ENCODE results near the gene TMEM248. TPM values are rescaled to one million over a fixed set of nuclear protein-coding genes. Genes with fewer than 3 reads are reported as not detected.

The TMEM248 gene
- total RNA-seq, 1 experiment from 2014 or later = 59.3 TPM

DNA sequence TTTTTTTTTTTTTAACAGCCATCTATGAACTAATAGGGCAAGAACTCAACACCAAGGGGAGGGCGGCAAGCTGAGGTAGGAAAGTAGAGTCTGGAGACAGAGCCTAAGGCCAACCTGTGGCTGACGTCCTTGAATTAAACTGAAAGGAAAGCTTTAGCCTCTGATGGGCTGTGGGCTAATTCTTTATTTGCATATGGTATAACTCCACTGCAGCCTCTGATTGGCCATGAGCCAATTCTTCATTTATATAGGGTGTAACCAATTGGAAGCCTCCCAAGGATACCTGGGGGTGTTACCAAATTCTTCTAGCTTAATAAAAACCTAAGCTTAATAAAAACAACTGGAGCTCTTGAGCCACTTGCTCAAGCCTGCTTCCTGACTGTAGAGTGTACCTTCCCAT, 85.9 kb downstream of the TMEM248 start:
- ATAC-seq (no peak), DNase-seq (ENCODE audit: low read depth, low spot score) (no peak)
- Histone ChIP-seq H3K9me3 (ENCODE audit: control insufficient read depth in 1 of 2, insufficient read depth in 1 of 2, low read depth in 1 of 2, low read length in 2 of 2) (no peaks in the 10 kb centered on the region), H3K4me3 (replicated peaks in 1 of 2; ENCODE audit: low read depth in 1 of 2, low read length in 2 of 2) (no peak overlapping the region), H3K36me3 (ENCODE audit: control insufficient read depth in 1 of 2, insufficient read depth in 2 of 2, low read length in 2 of 2) (0 out of 4 replicates have a peak, but pooled peaks cover 0 to 3% of the 10 kb centered on the region in 2 experiments), H2AFZ (ENCODE audit: low read depth, low read length, poor library complexity, severe bottlenecking) (no peak overlapping the region), H3K4me2 (ENCODE audit: low read length) (no peak overlapping the region), H3K27me3 (ENCODE audit: insufficient read depth, low read length) (no peaks in the 10 kb centered on the region), H3K79me2 (ENCODE audit: insufficient read depth, low read length) (0 out of 2 replicates have a peak, but pooled peaks cover 6% of the 10 kb centered on the region), H3K27ac (ENCODE audit: low read depth, low read length) (no peak overlapping the region), H4K20me1 (ENCODE audit: insufficient read depth) (no peaks in the 10 kb centered on the region), H3K9me2 (ENCODE audit: insufficient read depth) (no peaks in the 10 kb centered on the region), H3K4me1 (ENCODE audit: control insufficient read depth in 1 of 2, insufficient read depth in 2 of 2, low read length in 2 of 2) (no peaks in the 10 kb centered on the region), H3K9ac (ENCODE audit: low read length) (no peak overlapping the region)
- no peak for TF ChIP-seq EGR1 (IDR thresholded peaks at IDR 0.05; ENCODE audit: low read depth)
- no peak for TF ChIP-seq EZH2 (IDR thresholded peaks at IDR 0.05)
- TF ChIP-seq ELF1 (IDR thresholded peaks at IDR 0.05; ENCODE audit: borderline replicate concordance, low read depth) = no peak
- TF ChIP-seq, protein P1, sequence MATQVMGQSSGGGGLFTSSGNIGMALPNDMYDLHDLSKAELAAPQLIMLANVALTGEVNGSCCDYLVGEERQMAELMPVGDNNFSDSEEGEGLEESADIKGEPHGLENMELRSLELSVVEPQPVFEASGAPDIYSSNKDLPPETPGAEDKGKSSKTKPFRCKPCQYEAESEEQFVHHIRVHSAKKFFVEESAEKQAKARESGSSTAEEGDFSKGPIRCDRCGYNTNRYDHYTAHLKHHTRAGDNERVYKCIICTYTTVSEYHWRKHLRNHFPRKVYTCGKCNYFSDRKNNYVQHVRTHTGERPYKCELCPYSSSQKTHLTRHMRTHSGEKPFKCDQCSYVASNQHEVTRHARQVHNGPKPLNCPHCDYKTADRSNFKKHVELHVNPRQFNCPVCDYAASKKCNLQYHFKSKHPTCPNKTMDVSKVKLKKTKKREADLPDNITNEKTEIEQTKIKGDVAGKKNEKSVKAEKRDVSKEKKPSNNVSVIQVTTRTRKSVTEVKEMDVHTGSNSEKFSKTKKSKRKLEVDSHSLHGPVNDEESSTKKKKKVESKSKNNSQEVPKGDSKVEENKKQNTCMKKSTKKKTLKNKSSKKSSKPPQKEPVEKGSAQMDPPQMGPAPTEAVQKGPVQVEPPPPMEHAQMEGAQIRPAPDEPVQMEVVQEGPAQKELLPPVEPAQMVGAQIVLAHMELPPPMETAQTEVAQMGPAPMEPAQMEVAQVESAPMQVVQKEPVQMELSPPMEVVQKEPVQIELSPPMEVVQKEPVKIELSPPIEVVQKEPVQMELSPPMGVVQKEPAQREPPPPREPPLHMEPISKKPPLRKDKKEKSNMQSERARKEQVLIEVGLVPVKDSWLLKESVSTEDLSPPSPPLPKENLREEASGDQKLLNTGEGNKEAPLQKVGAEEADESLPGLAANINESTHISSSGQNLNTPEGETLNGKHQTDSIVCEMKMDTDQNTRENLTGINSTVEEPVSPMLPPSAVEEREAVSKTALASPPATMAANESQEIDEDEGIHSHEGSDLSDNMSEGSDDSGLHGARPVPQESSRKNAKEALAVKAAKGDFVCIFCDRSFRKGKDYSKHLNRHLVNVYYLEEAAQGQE (IDR thresholded peaks at IDR 0.05; ENCODE audit: low read depth) = no peak
- TF ChIP-seq ZFX (IDR thresholded peaks at IDR 0.05) = no peak
- TF ChIP-seq YY1 (IDR thresholded peaks at IDR 0.05; ENCODE audit: extremely low read depth, insufficient replicate concordance, low read depth, low read length) = no peak
- TF ChIP-seq SRF (IDR thresholded peaks at IDR 0.05; ENCODE audit: low read depth) = no peak
- POLR2A ChIA-PET = no interaction called here
- intact Hi-C loops (cut with micrococcal nuclease) = no loop called here
- no TSS peak for BruUV-seq (replicated peaks)
- CTCF ChIA-PET = interaction anchor here (0.7 kb wide), 1 partner anchor 855 kb away, joined by 3 read pairs; no protein-coding TSS in a partner anchor
- RAD21 ChIA-PET (ENCODE audit: low non-redundant PET in 1 of 2, low total read pairs in 2 of 2, uncharacterized antibody in 2 of 2, unreplicated experiment in 2 of 2) = no interaction called here

Other genes with a start within 250 kb of the TMEM248 start
- gene RABGEF1, start 180.5 kb upstream of the TMEM248 start, total RNA-seq (2021; ENCODE audit: unreplicated experiment) = 22.9 TPM
- 50.1 TPM for gene SBDS, start 74.4 kb downstream of the TMEM248 start, total RNA-seq (2021; ENCODE audit: unreplicated experiment)
- 16.6 TPM for gene TYW1, start 75.6 kb downstream of the TMEM248 start, total RNA-seq (2021; ENCODE audit: unreplicated experiment)